KMS-11 (cell line): ENCODE measurements around the gene SAMD4B.

ENCODE experiments used
- H2AFZ ChIP-seq: fragments of 200-600 bp; sonication (generic); 2 replicates; pipeline ENCODE4 v1.6.1; 2016; ENCODE audit warnings: antibody characterized with exemption, mixed run types, low read depth
- H3K27ac ChIP-seq: fragments of 200-600 bp; sonication (generic); 2 replicates; pipeline ENCODE4 v1.6.1; 2016; ENCODE audit warnings: mild to moderate bottlenecking, mixed run types
- H3K27me3 ChIP-seq: fragments of 200-600 bp; sonication (generic); 2 replicates; pipeline ENCODE4 v1.6.1; 2017; ENCODE audit warnings: mild to moderate bottlenecking, low read depth, mixed run types, moderate library complexity; ENCODE audit not compliant: insufficient read depth
- H3K36me3 ChIP-seq: fragments of 200-600 bp; sonication (generic); 2 replicates; pipeline ENCODE4 v1.6.1; 2017; ENCODE audit warnings: mild to moderate bottlenecking, mixed run types; ENCODE audit not compliant: insufficient read depth
- H3K4me1 ChIP-seq: fragments of 200-600 bp; sonication (generic); 2 replicates; pipeline ENCODE4 v1.6.1; 2016; ENCODE audit warnings: mild to moderate bottlenecking, low read depth, mixed run types; ENCODE audit not compliant: poor library complexity, severe bottlenecking
- H3K4me2 ChIP-seq: fragments of 200-600 bp; sonication (generic); 2 replicates; pipeline ENCODE4 v1.7.0; 2016; ENCODE audit warnings: mild to moderate bottlenecking, mixed run types
- H3K4me3 ChIP-seq: fragments of 200-600 bp; sonication (generic); IDR thresholded peaks from 2 replicates; pipeline ENCODE4 v1.6.1; 2017; ENCODE audit warnings: low read depth, low read length, mixed read lengths; ENCODE audit not compliant: insufficient read depth
- H3K79me2 ChIP-seq: fragments of 200-600 bp; sonication (generic); 2 replicates; pipeline ENCODE4 v1.6.1; 2016; ENCODE audit warnings: low read depth, mixed run types; ENCODE audit not compliant: insufficient read depth
- H3K9ac ChIP-seq: fragments of 200-600 bp; sonication (generic); 2 replicates; pipeline ENCODE4 v1.6.1; 2016; ENCODE audit warnings: mild to moderate bottlenecking, mixed run types
- H4K20me1 ChIP-seq: fragments of 200-600 bp; sonication (generic); 2 replicates; pipeline ENCODE4 v1.6.1; 2016; ENCODE audit warnings: mild to moderate bottlenecking, mixed run types; ENCODE audit not compliant: insufficient read depth
- CTCF ChIP-seq: fragments of 200-600 bp; sonication (generic); conservative IDR thresholded peaks from 2 replicates; pipeline ENCODE4 v1.6.1; 2017; ENCODE audit warnings: low read depth, mild to moderate bottlenecking, antibody characterized with exemption, low read length, moderate library complexity, mixed read lengths

SAMD4B gene

GRCh38 chr19:39301562-39301961, 40.7 kb upstream of the SAMD4B start:
- TF ChIP-seq CTCF, result no peak
- Histone ChIP-seq H3K79me2 (no peaks in the 10 kb centered on the region), H3K9ac (no peak overlapping the region), H4K20me1 (no peaks in the 10 kb centered on the region), H3K27me3 (no peaks in the 10 kb centered on the region), H3K27ac (no peak overlapping the region; the same call in 1 of the 2 replicates), H2AFZ (no peak overlapping the region), H3K4me1 (peaks cover 30% of the 10 kb centered on the region), H3K36me3 (no peaks in the 10 kb centered on the region), H3K4me2 (no peak overlapping the region), H3K4me3 (no peak overlapping the region)

GRCh38 chr19:39303373-39304184, 38.6 kb upstream of the SAMD4B start:
- Histone ChIP-seq H3K27ac (no peak overlapping the region), H3K4me1 (peaks cover 21% of the 10 kb centered on the region), H3K4me3 (no peak overlapping the region), H3K9ac (no peak overlapping the region), H2AFZ (no peak overlapping the region), H3K36me3 (no peaks in the 10 kb centered on the region), H3K4me2 (no peak overlapping the region), H3K79me2 (no peaks in the 10 kb centered on the region), H4K20me1 (no peaks in the 10 kb centered on the region), H3K27me3 (no peaks in the 10 kb centered on the region)
- no peak for TF ChIP-seq CTCF

GRCh38 chr19:39304185-39304513, 38.1 kb upstream of the SAMD4B start:
- no peaks in the 10 kb centered on the region for H3K79me2 ChIP-seq
- no peak overlapping the region for H3K9ac ChIP-seq
- no peak for TF ChIP-seq CTCF
- H4K20me1 ChIP-seq, result no peaks in the 10 kb centered on the region
- H3K27ac ChIP-seq, result no peak overlapping the region
- H3K36me3 ChIP-seq, result no peaks in the 10 kb centered on the region
- H3K27me3 ChIP-seq, result no peaks in the 10 kb centered on the region
- no peak overlapping the region for H2AFZ ChIP-seq
- H3K4me1 ChIP-seq, result peaks cover 18% of the 10 kb centered on the region
- H3K4me2 ChIP-seq, result no peak overlapping the region
- H3K4me3 ChIP-seq, result no peak overlapping the region

GRCh38 chr19:39304701-39305571, 37.3 kb upstream of the SAMD4B start:
- Histone ChIP-seq H3K4me3 (no peak overlapping the region), H3K4me2 (no peak overlapping the region), H3K9ac (no peak overlapping the region), H3K27ac (no peak overlapping the region), H3K79me2 (no peaks in the 10 kb centered on the region), H2AFZ (no peak overlapping the region), H3K27me3 (no peaks in the 10 kb centered on the region), H4K20me1 (no peaks in the 10 kb centered on the region), H3K36me3 (no peaks in the 10 kb centered on the region), H3K4me1 (peaks cover 17% of the 10 kb centered on the region)
- no peak for TF ChIP-seq CTCF
